GM12878 (cell line): ENCODE data around the gene ZFC3H1. TPM values are rescaled to one million over a fixed set of nuclear protein-coding genes. Genes with fewer than 3 reads are reported as not detected.

Experiments
- ATAC-seq: fragments of 200-7000 bp; cut with Tn5 transposase; 3 replicates; pipeline ENCODE4 v1.9.1; 2020; ENCODE audit warnings: mild to moderate bottlenecking, moderate library complexity
- BruUV-seq: library from RNA; stranded (reverse); fragments of 400-500 nt; replicated peaks from 2 replicates; lab custom pipeline; 2021; lab: Mats Ljungman, UMichigan
- CTCF ChIA-PET: fragments of 300-600 bp; sonication (Branson Sonifier 250); formaldehyde crosslinking; extraction: SDS; loops from one replicate; lab custom pipeline; 2021; ENCODE audit warnings: inconsistent platforms; lab: Yijun Ruan, JAX
- POLR2A ChIA-PET: fragments of 350-600 bp; formaldehyde crosslinking; extraction: SDS; loops from one replicate; lab custom pipeline; 2021; ENCODE audit warnings: inconsistent platforms; lab: Charles Lee
- RAD21 ChIA-PET: fragments of 300-600 bp; sonication (Branson Sonifier 250); formaldehyde crosslinking; loops from one replicate; lab custom pipeline; 2023; ENCODE audit warnings: antibody characterized with exemption; ENCODE audit not compliant: unreplicated experiment; lab: Charles Lee
- SMC1A ChIA-PET: fragments of 300-600 bp; sonication (Branson Sonifier 250); formaldehyde crosslinking; loops from one replicate; lab custom pipeline; 2023; ENCODE audit not compliant: unreplicated experiment, uncharacterized antibody; lab: Charles Lee
- DNase-seq: peaks from one replicate; pipeline ENCODE4 v3.0.0-alpha.2; 2011; ENCODE audit warnings: low read depth, low spot score
- FAIRE-seq: peaks from 3 replicates; lab custom pipeline; 2011; peaks lifted over from hg19 to GRCh38; lab: Jason Lieb, UNC
- H2AFZ ChIP-seq: 2 replicates; pipeline ENCODE4 v1.6.0; 2011; ENCODE audit warnings: low read depth, low read length, control low read depth; ENCODE audit not compliant: control insufficient read depth
- H3K27ac ChIP-seq: 2 replicates; pipeline ENCODE4 v1.5.1; 2011; ENCODE audit warnings: control low read depth; ENCODE audit not compliant: control insufficient read depth, insufficient read depth
- H3K27me3 ChIP-seq, 2 experiments: replicated peaks in 1 of 2; 2 replicates each; pipeline versions ENCODE4 v1.6.0 to v1.6.1; 2011; ENCODE audit warnings: low read length in 1 of 2; ENCODE audit not compliant: control insufficient read depth in 2 of 2, insufficient read depth in 2 of 2
- H3K36me3 ChIP-seq, 2 experiments: 2 replicates each; pipeline ENCODE4 v1.5.1; 2011; ENCODE audit warnings: low read length in 1 of 2; ENCODE audit not compliant: control insufficient read depth in 2 of 2, insufficient read depth in 2 of 2
- H3K4me1 ChIP-seq: 2 replicates; pipeline ENCODE4 v1.6.1; 2011; ENCODE audit warnings: mild to moderate bottlenecking, low read length, moderate library complexity, mixed read lengths; ENCODE audit not compliant: control insufficient read depth, insufficient read depth
- H3K4me2 ChIP-seq: 2 replicates; pipeline ENCODE4 v1.6.0; 2011; ENCODE audit warnings: control low read depth; ENCODE audit not compliant: control insufficient read depth, insufficient read depth
- H3K4me3 ChIP-seq: fragments of 200-600 bp; sonication (generic); 2 replicates; pipeline ENCODE4 v1.5.1; 2016
- H3K79me2 ChIP-seq: 2 replicates; pipeline ENCODE4 v1.6.0; 2011; ENCODE audit warnings: low read length; ENCODE audit not compliant: control insufficient read depth, insufficient read depth
- H3K9ac ChIP-seq: 2 replicates; pipeline ENCODE4 v1.8.0; 2011; ENCODE audit warnings: low read length, control low read depth, mixed read lengths; ENCODE audit not compliant: control insufficient read depth, insufficient read depth
- H3K9me3 ChIP-seq: replicated peaks from 3 replicates; pipeline ENCODE4 v1.5.1; 2011; ENCODE audit warnings: mild to moderate bottlenecking, low read length; ENCODE audit not compliant: control insufficient read depth, insufficient read depth
- H4K20me1 ChIP-seq: 2 replicates; pipeline ENCODE4 v1.6.0; 2011; ENCODE audit not compliant: control insufficient read depth, insufficient read depth
- ATF7 ChIP-seq: fragments of 450-650 bp; IDR thresholded peaks from 2 replicates; pipeline ENCODE4 v1.6.1; 2016; ENCODE audit warnings: low read depth, mild to moderate bottlenecking
- BMI1 ChIP-seq: fragments of 450-650 bp; IDR thresholded peaks from 2 replicates; pipeline ENCODE4 v1.6.1; 2016; ENCODE audit warnings: mild to moderate bottlenecking, moderate library complexity, borderline replicate concordance
- EGR1 ChIP-seq, 2 experiments: IDR thresholded peaks; 1 replicate in 1 of 2; 2 replicates in 1 of 2; pipeline ENCODE4 v1.6.1; 2011 to 2012; ENCODE audit warnings: low read depth in 2 of 2, low read length in 2 of 2, borderline replicate concordance in 1 of 2, mild to moderate bottlenecking in 1 of 2, moderate library complexity in 1 of 2
- FOXM1 ChIP-seq: IDR thresholded peaks from 2 replicates; pipeline ENCODE4 v1.6.1; 2012; ENCODE audit warnings: low read depth, mild to moderate bottlenecking, inconsistent platforms, low read length, moderate library complexity
- IRF4 ChIP-seq: IDR thresholded peaks from 2 replicates; pipeline ENCODE4 v1.6.1; 2011; ENCODE audit warnings: low read depth, low read length
- MYC ChIP-seq: IDR thresholded peaks from 2 replicates; pipeline ENCODE4 v1.6.1; 2011; ENCODE audit warnings: mild to moderate bottlenecking, low read length, moderate library complexity, inconsistent platforms; ENCODE audit not compliant: insufficient read depth, insufficient replicate concordance, insufficient read length, severe bottlenecking
- NFYA ChIP-seq: IDR thresholded peaks from 2 replicates; pipeline ENCODE4 v1.6.1; 2011; ENCODE audit warnings: low read depth, mild to moderate bottlenecking, low read length, improper control_type of control experiment, borderline replicate concordance
- PAX5 ChIP-seq: IDR thresholded peaks from 2 replicates; pipeline ENCODE4 v1.6.1; 2011; ENCODE audit warnings: low read depth, low read length, borderline replicate concordance
- SPI1 ChIP-seq: IDR thresholded peaks from 2 replicates; pipeline ENCODE4 v1.6.1; 2011; ENCODE audit warnings: low read depth, mild to moderate bottlenecking, low read length, moderate library complexity, borderline replicate concordance; ENCODE audit not compliant: insufficient read depth
- SREBF2 ChIP-seq: IDR thresholded peaks from 2 replicates; pipeline ENCODE4 v1.6.1; 2012; ENCODE audit warnings: mild to moderate bottlenecking, low read length
- YBX1 ChIP-seq: fragments of 450-650 bp; IDR thresholded peaks from 2 replicates; pipeline ENCODE4 v1.6.1; 2016; ENCODE audit warnings: antibody characterized with exemption
- ZNF207 ChIP-seq: fragments of 450-650 bp; IDR thresholded peaks from 2 replicates; pipeline ENCODE4 v1.6.1; 2014; ENCODE audit warnings: antibody characterized with exemption, mild to moderate bottlenecking, borderline replicate concordance
- ZNF384 ChIP-seq: IDR thresholded peaks from 2 replicates; pipeline ENCODE4 v1.6.1; 2012; ENCODE audit warnings: low read depth, mild to moderate bottlenecking, low read length, improper control_type of control experiment, borderline replicate concordance
- WGBS: methylation state at CpG from one replicate; pipeline ENCODE4 v1.1.6; 2016; ENCODE audit warnings: low lambda C conversion rate; ENCODE audit not compliant: insufficient replicate concordance, insufficient coverage; ENCODE audit errors: missing lambda C conversion rate; 5-methylcytosine and 5-hydroxymethylcytosine counted together
- in situ Hi-C: fragments of 300-500 bp; cut with MboI; formaldehyde crosslinking; loops from 9 replicates; pipeline ENCODE4 v1.14.3; 2018; ENCODE audit warnings: mixed read lengths
- intact Hi-C: fragments of 100-400 bp; cut with micrococcal nuclease; formaldehyde crosslinking; loops from one replicate; pipeline ENCODE4 v1.14.2; 2022; ENCODE audit not compliant: unreplicated experiment
- polyA plus RNA-seq, 11 experiments: library from polyadenylated mRNA; depleted of rRNA in 4 of 11; unstranded in 6 of 11; stranded (reverse) in 5 of 11; fragments of >200 nt; fragmentation: Nextera tagmentation in 4 of 11; fragmentation: Illumina TruSeq in 1 of 11; extraction: Ambion mirVana in 4 of 11; extraction: Trizol in 1 of 11; gene quantifications; 1 replicate in 1 of 11; 2 replicates in 10 of 11; pipeline versions ENCODE4 v1.2.1 to v1.2.3, GENCODE V29; 2011 to 2016; ENCODE audit warnings: inconsistent platforms in 2 of 11, missing spikeins in 2 of 11, low read depth in 1 of 11
- total RNA-seq, 4 experiments: library from RNA; depleted of rRNA in 3 of 4; stranded (reverse); fragments of >200 nt in 3 of 4; fragmentation: Illumina TruSeq in 1 of 4; extraction: Trizol in 1 of 4; gene quantifications; 2 replicates each; pipeline versions ENCODE4 v1.2.1 to v1.2.3, GENCODE V29; 2013 to 2021
- TF ChIP-seq, protein P1 (sequence below): fragments of 450-650 bp; formaldehyde crosslinking; IDR thresholded peaks from 2 replicates; pipeline ENCODE4 v1.5.0; 2022; ENCODE audit warnings: mild to moderate bottlenecking, missing genetic modification characterization
- TF ChIP-seq, protein P2 (sequence below), 3 experiments: IDR thresholded peaks in 2 of 3; conservative IDR thresholded peaks in 1 of 3; 2 replicates each; pipeline ENCODE4 v1.5.1; 2011; ENCODE audit warnings: low read depth in 3 of 3, low read length in 3 of 3, mild to moderate bottlenecking in 3 of 3, control low read depth in 2 of 3, moderate library complexity in 2 of 3, inconsistent platforms in 1 of 3, mixed read lengths in 1 of 3; ENCODE audit not compliant: control insufficient read depth in 2 of 3, insufficient read depth in 1 of 3; ENCODE audit errors: extremely low read depth in 1 of 3
- TF ChIP-seq, protein P3 (sequence below): IDR thresholded peaks from 2 replicates; pipeline ENCODE4 v1.6.1; 2012; ENCODE audit warnings: low read length, inconsistent platforms

The ZFC3H1 gene
- total and polyA plus RNA-seq, 10 of the 15 experiments (the other 5 are each of a cell fraction or from before 2014, with no cell fraction given) = 11.2 to 88.7 (median 25.9) TPM

DNA sequence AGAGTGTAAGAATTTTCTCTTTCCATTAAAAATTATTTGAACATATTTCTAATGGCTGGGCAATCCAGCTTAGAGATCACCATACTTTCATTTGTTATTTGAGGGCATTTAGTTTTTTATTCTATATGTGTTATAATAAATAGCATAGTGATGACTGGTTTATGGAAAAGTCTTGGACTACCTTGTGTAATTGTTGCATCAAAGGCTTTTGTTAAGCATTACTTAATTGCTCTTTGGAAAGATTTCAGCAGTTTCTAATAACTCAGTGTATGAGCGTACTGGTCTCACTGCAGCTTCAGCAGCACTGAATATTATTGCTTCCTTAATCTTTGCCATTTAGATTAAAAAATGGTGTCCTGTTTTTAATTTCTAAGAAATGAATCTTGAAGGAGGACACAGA lies 45.0 kb upstream of the ZFC3H1 start (continued):
- TF ChIP-seq FOXM1 (no peak), SPI1 (no peak), IRF4 (no peak)
- TF ChIP-seq, protein P1, sequence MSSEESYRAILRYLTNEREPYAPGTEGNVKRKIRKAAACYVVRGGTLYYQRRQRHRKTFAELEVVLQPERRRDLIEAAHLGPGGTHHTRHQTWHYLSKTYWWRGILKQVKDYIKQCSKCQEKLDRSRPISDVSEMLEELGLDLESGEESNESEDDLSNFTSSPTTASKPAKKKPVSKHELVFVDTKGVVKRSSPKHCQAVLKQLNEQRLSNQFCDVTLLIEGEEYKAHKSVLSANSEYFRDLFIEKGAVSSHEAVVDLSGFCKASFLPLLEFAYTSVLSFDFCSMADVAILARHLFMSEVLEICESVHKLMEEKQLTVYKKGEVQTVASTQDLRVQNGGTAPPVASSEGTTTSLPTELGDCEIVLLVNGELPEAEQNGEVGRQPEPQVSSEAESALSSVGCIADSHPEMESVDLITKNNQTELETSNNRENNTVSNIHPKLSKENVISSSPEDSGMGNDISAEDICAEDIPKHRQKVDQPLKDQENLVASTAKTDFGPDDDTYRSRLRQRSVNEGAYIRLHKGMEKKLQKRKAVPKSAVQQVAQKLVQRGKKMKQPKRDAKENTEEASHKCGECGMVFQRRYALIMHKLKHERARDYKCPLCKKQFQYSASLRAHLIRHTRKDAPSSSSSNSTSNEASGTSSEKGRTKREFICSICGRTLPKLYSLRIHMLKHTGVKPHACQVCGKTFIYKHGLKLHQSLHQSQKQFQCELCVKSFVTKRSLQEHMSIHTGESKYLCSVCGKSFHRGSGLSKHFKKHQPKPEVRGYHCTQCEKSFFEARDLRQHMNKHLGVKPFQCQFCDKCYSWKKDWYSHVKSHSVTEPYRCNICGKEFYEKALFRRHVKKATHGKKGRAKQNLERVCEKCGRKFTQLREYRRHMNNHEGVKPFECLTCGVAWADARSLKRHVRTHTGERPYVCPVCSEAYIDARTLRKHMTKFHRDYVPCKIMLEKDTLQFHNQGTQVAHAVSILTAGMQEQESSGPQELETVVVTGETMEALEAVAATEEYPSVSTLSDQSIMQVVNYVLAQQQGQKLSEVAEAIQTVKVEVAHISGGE = no peak
- TF ChIP-seq, protein P2, sequence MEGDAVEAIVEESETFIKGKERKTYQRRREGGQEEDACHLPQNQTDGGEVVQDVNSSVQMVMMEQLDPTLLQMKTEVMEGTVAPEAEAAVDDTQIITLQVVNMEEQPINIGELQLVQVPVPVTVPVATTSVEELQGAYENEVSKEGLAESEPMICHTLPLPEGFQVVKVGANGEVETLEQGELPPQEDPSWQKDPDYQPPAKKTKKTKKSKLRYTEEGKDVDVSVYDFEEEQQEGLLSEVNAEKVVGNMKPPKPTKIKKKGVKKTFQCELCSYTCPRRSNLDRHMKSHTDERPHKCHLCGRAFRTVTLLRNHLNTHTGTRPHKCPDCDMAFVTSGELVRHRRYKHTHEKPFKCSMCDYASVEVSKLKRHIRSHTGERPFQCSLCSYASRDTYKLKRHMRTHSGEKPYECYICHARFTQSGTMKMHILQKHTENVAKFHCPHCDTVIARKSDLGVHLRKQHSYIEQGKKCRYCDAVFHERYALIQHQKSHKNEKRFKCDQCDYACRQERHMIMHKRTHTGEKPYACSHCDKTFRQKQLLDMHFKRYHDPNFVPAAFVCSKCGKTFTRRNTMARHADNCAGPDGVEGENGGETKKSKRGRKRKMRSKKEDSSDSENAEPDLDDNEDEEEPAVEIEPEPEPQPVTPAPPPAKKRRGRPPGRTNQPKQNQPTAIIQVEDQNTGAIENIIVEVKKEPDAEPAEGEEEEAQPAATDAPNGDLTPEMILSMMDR (IDR thresholded peaks at IDR 0.05 in 2 of 3, conservative IDR thresholded peaks at IDR 0.05 in 1 of 3; ENCODE audit: control insufficient read depth in 2 of 3, extremely low read depth in 1 of 3, insufficient read depth in 1 of 3, low read depth in 3 of 3, low read length in 3 of 3) = no peak

DNA sequence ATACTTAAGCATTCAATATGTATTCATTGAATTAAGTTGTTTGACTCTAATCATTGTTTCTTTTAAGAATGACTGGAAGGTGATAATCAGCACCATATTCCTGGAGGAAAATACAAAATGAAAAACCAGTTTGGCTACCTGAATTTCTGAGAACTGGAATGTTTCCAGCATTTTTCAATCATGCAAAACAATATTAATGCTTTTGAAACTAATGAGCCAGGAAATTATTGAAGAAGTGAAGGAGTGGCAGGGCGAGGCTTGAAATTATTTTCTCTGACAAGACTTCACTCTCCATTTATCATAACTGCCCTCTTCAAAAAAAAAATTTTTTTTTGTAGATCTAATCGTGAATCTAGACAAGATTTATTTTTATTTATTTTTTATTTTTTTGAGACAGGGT lies 41.3 kb upstream of the ZFC3H1 start:
- Histone ChIP-seq H3K9ac (no peak overlapping the region), H3K36me3 (peaks cover 0 to 14% of the 10 kb centered on the region in 2 experiments; a peak in 3 of 4 replicates), H3K27me3 (no peaks in the 10 kb centered on the region), H3K27ac (no peak overlapping the region), H2AFZ (no peak overlapping the region), H3K4me1 (no peaks in the 10 kb centered on the region), H3K4me2 (no peak overlapping the region), H4K20me1 (no peaks in the 10 kb centered on the region), H3K79me2 (no peaks in the 10 kb centered on the region), H3K9me3 (no peaks in the 10 kb centered on the region), H3K4me3 (no peak overlapping the region)
- TF ChIP-seq EGR1 (IDR thresholded peaks at IDR 0.05; ENCODE audit: borderline replicate concordance in 1 of 2, low read depth in 2 of 2, low read length in 2 of 2) (no peak), BMI1 (no peak), SREBF2 (no peak), ZNF384 (no peak), YBX1 (no peak), ATF7 (no peak), NFYA (no peak), ZNF207 (no peak), PAX5 (no peak), MYC (no peak)
- TF ChIP-seq, protein P3, sequence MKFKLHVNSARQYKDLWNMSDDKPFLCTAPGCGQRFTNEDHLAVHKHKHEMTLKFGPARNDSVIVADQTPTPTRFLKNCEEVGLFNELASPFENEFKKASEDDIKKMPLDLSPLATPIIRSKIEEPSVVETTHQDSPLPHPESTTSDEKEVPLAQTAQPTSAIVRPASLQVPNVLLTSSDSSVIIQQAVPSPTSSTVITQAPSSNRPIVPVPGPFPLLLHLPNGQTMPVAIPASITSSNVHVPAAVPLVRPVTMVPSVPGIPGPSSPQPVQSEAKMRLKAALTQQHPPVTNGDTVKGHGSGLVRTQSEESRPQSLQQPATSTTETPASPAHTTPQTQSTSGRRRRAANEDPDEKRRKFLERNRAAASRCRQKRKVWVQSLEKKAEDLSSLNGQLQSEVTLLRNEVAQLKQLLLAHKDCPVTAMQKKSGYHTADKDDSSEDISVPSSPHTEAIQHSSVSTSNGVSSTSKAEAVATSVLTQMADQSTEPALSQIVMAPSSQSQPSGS = no peak
- intact Hi-C loops = no loop called here
- BruUV-seq = no TSS peak
- FAIRE-seq (no peak), ATAC-seq (no peak), DNase-seq (no peak)
- RAD21 ChIA-PET = no interaction called here
- CTCF ChIA-PET = interaction anchor here (0.6 kb wide), 1 partner anchor 107 kb away, joined by 3 read pairs; no protein-coding TSS in a partner anchor
- in situ Hi-C loops = no loop called here
- POLR2A ChIA-PET = no interaction called here
- SMC1A ChIA-PET = interaction anchor here (1.1 to 1.8 kb wide), 4 partner anchors 11 to 45 kb away, joined by 3 to 7 read pairs (median 3); no protein-coding TSS in a partner anchor
- whole genome bisulfite sequencing = 93% methylated on average over 2 of the region's 2 CpGs
